Endothelial cell of umbilical vein (primary cell): Measurements from ENCODE around the gene ANGEL1. TPM values are rescaled to one million over a fixed set of nuclear protein-coding genes. Genes with fewer than 3 reads are reported as not detected.

Experiments used
- BruUV-seq: library from RNA; stranded (reverse); fragments of 400-500 nt; replicated peaks from 2 replicates; lab custom pipeline; 2021; lab: Mats Ljungman, UMichigan
- CTCF ChIA-PET: fragments of 300-600, 350-600 bp; sonication (Branson Sonifier 250); formaldehyde crosslinking; loops from one replicate; lab custom pipeline; 2021; ENCODE audit warnings: antibody characterized with exemption, inconsistent platforms; lab: Charles Lee
- POLR2A ChIA-PET: fragments of 300-600, 350-600 bp; sonication (Branson Sonifier 250); formaldehyde crosslinking; loops from one replicate; lab custom pipeline; 2021; ENCODE audit warnings: antibody characterized with exemption, inconsistent platforms; lab: Charles Lee
- DNase-seq: peaks from one replicate; pipeline ENCODE4 v3.0.0-alpha.2; 2011; ENCODE audit warnings: low read depth, low spot score
- FAIRE-seq: peaks from 2 replicates; lab custom pipeline; 2011; peaks lifted over from hg19 to GRCh38; lab: Jason Lieb, UNC
- H2AFZ ChIP-seq: 2 replicates; pipeline ENCODE4 v1.6.0; 2012; ENCODE audit warnings: low read depth, low read length, control low read depth, inconsistent platforms
- H3K27ac ChIP-seq: 2 replicates; pipeline ENCODE4 v1.5.1; 2011; ENCODE audit warnings: low read depth, mild to moderate bottlenecking, control low read depth, low read length, moderate library complexity; ENCODE audit not compliant: insufficient read depth
- H3K27me3 ChIP-seq, 2 experiments: 2 replicates each; pipeline versions ENCODE4 v1.6.0 to v1.6.1; 2011; ENCODE audit warnings: low read length in 2 of 2, mixed read lengths in 1 of 2; ENCODE audit not compliant: control insufficient read depth in 2 of 2, insufficient read depth in 2 of 2
- H3K36me3 ChIP-seq, 2 experiments: 2 replicates in 1 of 2; 3 replicates in 1 of 2; pipeline ENCODE4 v1.5.1; 2011; ENCODE audit warnings: low read length in 2 of 2, mild to moderate bottlenecking in 1 of 2, moderate library complexity in 1 of 2; ENCODE audit not compliant: control insufficient read depth in 2 of 2, insufficient read depth in 2 of 2; ENCODE audit errors: extremely low read depth in 1 of 2
- H3K4me1 ChIP-seq: 3 replicates; pipeline ENCODE4 v1.5.1; 2011; ENCODE audit warnings: mild to moderate bottlenecking, low read length; ENCODE audit not compliant: control insufficient read depth, insufficient read depth; ENCODE audit errors: extremely low read depth
- H3K4me2 ChIP-seq: 2 replicates; pipeline ENCODE4 v1.6.1; 2011; ENCODE audit warnings: low read length, control low read depth, mixed read lengths; ENCODE audit not compliant: insufficient read depth
- H3K4me3 ChIP-seq, 3 experiments: fragments of 200-600 bp in 1 of 3; sonication (generic), shearing (Covaris generic) in 1 of 3; replicated peaks in 1 of 3; 2 replicates each; pipeline ENCODE4 v1.5.1; 2011 to 2016; ENCODE audit warnings: control low read depth in 3 of 3, low read length in 3 of 3, mild to moderate bottlenecking in 2 of 3, inconsistent platforms in 1 of 3, low read depth in 1 of 3, moderate library complexity in 1 of 3; ENCODE audit not compliant: insufficient read depth in 1 of 3
- H3K79me2 ChIP-seq: 2 replicates; pipeline ENCODE4 v1.6.0; 2012; ENCODE audit warnings: low read length, inconsistent platforms; ENCODE audit not compliant: control insufficient read depth, insufficient read depth
- H3K9ac ChIP-seq: replicated peaks from 2 replicates; pipeline ENCODE3; 2011; ENCODE audit warnings: low read length, control low read depth; ENCODE audit not compliant: insufficient read depth; ENCODE audit errors: extremely low read depth
- H3K9me1 ChIP-seq: replicated peaks from 3 replicates; pipeline ENCODE4 v1.6.0; 2011; ENCODE audit warnings: mild to moderate bottlenecking, low read length; ENCODE audit not compliant: control insufficient read depth, insufficient read depth; ENCODE audit errors: extremely low read depth
- H3K9me3 ChIP-seq: replicated peaks from 2 replicates; pipeline ENCODE4 v1.5.1; 2012; ENCODE audit warnings: low read length, inconsistent platforms; ENCODE audit not compliant: control insufficient read depth, insufficient read depth
- H4K20me1 ChIP-seq: replicated peaks from 2 replicates; pipeline ENCODE3; 2011; ENCODE audit warnings: mild to moderate bottlenecking, low read length; ENCODE audit not compliant: control insufficient read depth, insufficient read depth; ENCODE audit errors: extremely low read depth
- EZH2 ChIP-seq: IDR thresholded peaks from 2 replicates; pipeline ENCODE4 v1.6.1; 2012; ENCODE audit warnings: borderline replicate concordance, low read depth, mild to moderate bottlenecking, moderate library complexity, low read length, inconsistent platforms; ENCODE audit not compliant: severe bottlenecking
- FOS ChIP-seq: IDR thresholded peaks from 2 replicates; pipeline ENCODE4 v1.6.1; 2011; ENCODE audit warnings: mild to moderate bottlenecking, low read length, moderate library complexity, borderline replicate concordance; ENCODE audit not compliant: insufficient read depth
- GATA2 ChIP-seq: IDR thresholded peaks from 2 replicates; pipeline ENCODE4 v1.7.0; 2011; ENCODE audit warnings: low read depth, mild to moderate bottlenecking, moderate library complexity, mixed read lengths, low read length; ENCODE audit not compliant: insufficient read length, insufficient read depth
- JUN ChIP-seq: IDR thresholded peaks from 2 replicates; pipeline ENCODE4 v1.6.1; 2011; ENCODE audit warnings: borderline replicate concordance, low read depth; ENCODE audit not compliant: insufficient read length, insufficient read depth
- MAX ChIP-seq: IDR thresholded peaks from 2 replicates; pipeline ENCODE4 v1.6.1; 2011; ENCODE audit not compliant: insufficient read depth, insufficient read length
- MYC ChIP-seq: IDR thresholded peaks from one replicate; pipeline ENCODE4 v1.6.1; 2011; ENCODE audit warnings: mild to moderate bottlenecking, low read depth, low read length
- POLR2A ChIP-seq: IDR thresholded peaks from 2 replicates; pipeline ENCODE4 v1.6.1; 2012; ENCODE audit warnings: low read depth, mild to moderate bottlenecking, control low read depth, low read length
- POLR2AphosphoS5 ChIP-seq: IDR thresholded peaks from 2 replicates; pipeline ENCODE4 v1.6.1; 2012; ENCODE audit warnings: low read depth, mild to moderate bottlenecking, control low read depth, low read length, moderate library complexity; ENCODE audit not compliant: insufficient read depth
- dilution Hi-C: fragments of 300-500 bp; cut with MboI; formaldehyde crosslinking; loops from one replicate; pipeline ENCODE4 v1.15.0; 2019; ENCODE audit warnings: low sequenced_read_pairs; ENCODE audit not compliant: extremely low pct_ligation_motif_present
- intact Hi-C: fragments of 100-400 bp; cut with micrococcal nuclease; formaldehyde crosslinking; loops from one replicate; pipeline ENCODE4 v1.10.0; 2022
- polyA plus RNA-seq, 4 experiments: library from polyadenylated mRNA; depleted of rRNA in 3 of 4; stranded (reverse) in 3 of 4; unstranded in 1 of 4; fragments of >200 nt; gene quantifications; 2 replicates each; pipeline versions ENCODE4 v1.2.1 to v1.2.3, GENCODE V29; 2011 to 2012; ENCODE audit warnings: missing spikeins in 1 of 4
- total RNA-seq: library from RNA; stranded (reverse); gene quantifications from 2 replicates; pipeline ENCODE4 v1.2.3, GENCODE V29; 2021
- TF ChIP-seq, protein P1 (sequence below), 2 donors: IDR thresholded peaks; 1 replicate in 1 of 2; 2 replicates in 1 of 2; pipeline ENCODE4 v1.5.1; 2011; ENCODE audit warnings: low read length in 2 of 2, mild to moderate bottlenecking in 2 of 2, moderate library complexity in 2 of 2, control low read depth in 1 of 2, inconsistent platforms in 1 of 2, low read depth in 1 of 2; ENCODE audit not compliant: insufficient read depth in 1 of 2; ENCODE audit errors: extremely low read depth in 1 of 2

Gene ANGEL1
- total and polyA plus RNA-seq, 2 donors (not counting 3 experiments of a cell fraction or from before 2014, with no cell fraction given), result 14.8 to 22.0 TPM

GRCh38 chr14:76848879-76849278 is 36.2 kb upstream of the ANGEL1 start:
- H3K4me1 ChIP-seq, result peaks cover 2% of the 10 kb centered on the region
- H3K9me3 ChIP-seq, result no peaks in the 10 kb centered on the region
- H4K20me1 ChIP-seq, result no peaks in the 10 kb centered on the region
- no peak overlapping the region for H3K4me2 ChIP-seq
- H3K79me2 ChIP-seq, result no peaks in the 10 kb centered on the region
- DNase-seq, result no peak
- dilution Hi-C loops (no loop called here), intact Hi-C loops (no loop called here)
- H3K4me3 ChIP-seq, result no peak overlapping the region
- no peak overlapping the region for H3K9ac ChIP-seq
- BruUV-seq, result no TSS peak
- no peak for FAIRE-seq
- TF ChIP-seq FOS (no peak), EZH2 (no peak), POLR2A (no peak), JUN (no peak), POLR2AphosphoS5 (no peak), MYC (no peak), MAX (no peak), GATA2 (no peak)
- TF ChIP-seq, protein P1, sequence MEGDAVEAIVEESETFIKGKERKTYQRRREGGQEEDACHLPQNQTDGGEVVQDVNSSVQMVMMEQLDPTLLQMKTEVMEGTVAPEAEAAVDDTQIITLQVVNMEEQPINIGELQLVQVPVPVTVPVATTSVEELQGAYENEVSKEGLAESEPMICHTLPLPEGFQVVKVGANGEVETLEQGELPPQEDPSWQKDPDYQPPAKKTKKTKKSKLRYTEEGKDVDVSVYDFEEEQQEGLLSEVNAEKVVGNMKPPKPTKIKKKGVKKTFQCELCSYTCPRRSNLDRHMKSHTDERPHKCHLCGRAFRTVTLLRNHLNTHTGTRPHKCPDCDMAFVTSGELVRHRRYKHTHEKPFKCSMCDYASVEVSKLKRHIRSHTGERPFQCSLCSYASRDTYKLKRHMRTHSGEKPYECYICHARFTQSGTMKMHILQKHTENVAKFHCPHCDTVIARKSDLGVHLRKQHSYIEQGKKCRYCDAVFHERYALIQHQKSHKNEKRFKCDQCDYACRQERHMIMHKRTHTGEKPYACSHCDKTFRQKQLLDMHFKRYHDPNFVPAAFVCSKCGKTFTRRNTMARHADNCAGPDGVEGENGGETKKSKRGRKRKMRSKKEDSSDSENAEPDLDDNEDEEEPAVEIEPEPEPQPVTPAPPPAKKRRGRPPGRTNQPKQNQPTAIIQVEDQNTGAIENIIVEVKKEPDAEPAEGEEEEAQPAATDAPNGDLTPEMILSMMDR (IDR thresholded peaks at IDR 0.05; ENCODE audit: extremely low read depth in 1 of 2, insufficient read depth in 1 of 2, low read depth in 1 of 2, low read length in 2 of 2), result no peak
- H2AFZ ChIP-seq, result no peak overlapping the region
- ChIA-PET CTCF (interaction anchor here (1.5 kb wide), 1 partner anchor 63 kb away, joined by 4 read pairs; no protein-coding TSS in a partner anchor), POLR2A (no interaction called here)
- H3K27me3 ChIP-seq, result no peaks in the 10 kb centered on the region
- no peaks in the 10 kb centered on the region for H3K9me1 ChIP-seq
- H3K36me3 ChIP-seq, result no peaks in the 10 kb centered on the region
- no peak overlapping the region for H3K27ac ChIP-seq
